OCI-LY1 (cell line): ENCODE results near the gene MAN1C1.

Experiments
- H2AFZ ChIP-seq: fragments of 200-600 bp; sonication (generic), shearing (Covaris generic); 2 replicates; pipeline ENCODE4 v1.6.0; 2014; ENCODE audit warnings: antibody characterized with exemption, mild to moderate bottlenecking, low read length
- H3F3A ChIP-seq: fragments of 200-600 bp; sonication (generic), shearing (Covaris generic); 2 replicates; pipeline ENCODE4 v1.6.0; 2014; ENCODE audit warnings: mild to moderate bottlenecking, antibody characterized with exemption, low read length, moderate library complexity; ENCODE audit not compliant: insufficient read depth
- H3K27ac ChIP-seq: fragments of 200-600 bp; sonication (generic); 2 replicates; pipeline ENCODE4 v1.5.1; 2014; ENCODE audit warnings: low read length, mixed run types, mild to moderate bottlenecking, low read depth; ENCODE audit not compliant: poor library complexity, severe bottlenecking
- H3K27me3 ChIP-seq: fragments of 200-600 bp; sonication (generic); 2 replicates; pipeline ENCODE4 v1.6.0; 2014; ENCODE audit warnings: antibody characterized with exemption, mild to moderate bottlenecking, low read length, moderate library complexity; ENCODE audit not compliant: insufficient read depth
- H3K36me3 ChIP-seq: fragments of 200-600 bp; sonication (generic); 2 replicates; pipeline ENCODE4 v1.6.1; 2014; ENCODE audit warnings: mild to moderate bottlenecking, antibody characterized with exemption, low read length, moderate library complexity, mixed read lengths; ENCODE audit not compliant: insufficient read depth
- H3K4me1 ChIP-seq: fragments of 200-600 bp; sonication (generic); 2 replicates; pipeline ENCODE4 v1.5.1; 2014; ENCODE audit warnings: mild to moderate bottlenecking, low read length, moderate library complexity; ENCODE audit not compliant: insufficient read depth, severe bottlenecking
- H3K4me2 ChIP-seq: fragments of 200-600 bp; sonication (generic), shearing (Covaris generic); 2 replicates; pipeline ENCODE4 v1.6.1; 2014; ENCODE audit warnings: low read length
- H3K4me3 ChIP-seq: fragments of 200-600 bp; sonication (generic); 2 replicates; pipeline ENCODE4 v1.5.1; 2014; ENCODE audit warnings: low read length, low read depth, mild to moderate bottlenecking, mixed read lengths; ENCODE audit not compliant: poor library complexity, severe bottlenecking
- H3K79me2 ChIP-seq: fragments of 200-600 bp; shearing (Covaris generic); 2 replicates; pipeline ENCODE4 v1.6.1; 2016; ENCODE audit warnings: mixed run types, low read length, mixed read lengths; ENCODE audit not compliant: insufficient read depth
- H3K9ac ChIP-seq: fragments of 200-600 bp; sonication (generic), shearing (Covaris generic); 2 replicates; pipeline ENCODE4 v1.6.1; 2014; ENCODE audit warnings: mild to moderate bottlenecking, low read length, mixed read lengths
- H3K9me2 ChIP-seq: fragments of 200-600 bp; sonication (generic), shearing (Covaris generic); 2 replicates; pipeline ENCODE4 v1.6.1; 2014; ENCODE audit warnings: low read depth, mild to moderate bottlenecking, low read length, mixed read lengths
- H3K9me3 ChIP-seq: fragments of 200-600 bp; shearing (Covaris generic); 2 replicates; pipeline ENCODE4 v1.6.1; 2014; ENCODE audit warnings: low read length, mixed read lengths
- H4K20me1 ChIP-seq: fragments of 200-600 bp; sonication (generic), shearing (Covaris generic); 2 replicates; pipeline ENCODE4 v1.6.0; 2016; ENCODE audit warnings: mild to moderate bottlenecking, low read length; ENCODE audit not compliant: insufficient read depth
- EZH2 ChIP-seq: fragments of 200-600 bp; sonication (generic), shearing (Covaris generic); IDR thresholded peaks from 2 replicates; pipeline ENCODE4 v1.8.0; 2017; ENCODE audit warnings: borderline replicate concordance, mixed run types, mild to moderate bottlenecking, antibody characterized with exemption, low read length, moderate library complexity, mixed read lengths
- TF ChIP-seq, protein P1 (sequence below): fragments of 200-600 bp; sonication (generic), shearing (Covaris generic); IDR thresholded peaks from 2 replicates; pipeline ENCODE4 v1.5.1; 2017; ENCODE audit warnings: mild to moderate bottlenecking, antibody characterized with exemption, low read length, moderate library complexity, mixed read lengths

Gene MAN1C1

DNA sequence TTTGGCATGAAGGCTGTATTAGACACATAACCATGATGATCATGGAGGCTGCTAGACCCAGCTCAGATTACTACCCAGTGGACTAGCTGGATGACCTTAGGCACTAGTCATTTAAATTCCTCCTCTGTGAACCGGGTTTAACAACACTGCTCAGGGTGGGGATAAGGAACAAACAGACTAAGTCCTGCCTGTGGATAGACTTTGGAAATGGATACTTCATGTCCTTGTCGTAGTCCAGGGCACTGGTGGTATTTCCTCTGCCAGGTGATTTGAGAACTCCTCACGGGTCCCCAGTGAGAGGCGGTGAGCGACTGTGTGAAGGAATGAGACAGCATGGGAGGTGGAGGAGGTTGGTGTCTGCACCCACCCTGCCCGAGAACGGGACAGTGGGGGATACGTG, 110.5 kb downstream of the MAN1C1 start:
- Histone ChIP-seq H3K4me3 (no peak overlapping the region), H3K27ac (no peak overlapping the region), H4K20me1 (no peaks in the 10 kb centered on the region), H3K27me3 (no peaks in the 10 kb centered on the region; the same call in 1 of the 2 replicates), H3K4me2 (no peak overlapping the region), H3K9ac (no peak overlapping the region), H2AFZ (no peak overlapping the region), H3K79me2 (no peaks in the 10 kb centered on the region), H3F3A (no peaks in the 10 kb centered on the region), H3K36me3 (no peaks in the 10 kb centered on the region), H3K9me3 (no peaks in the 10 kb centered on the region), H3K4me1 (no peaks in the 10 kb centered on the region), H3K9me2 (no peaks in the 10 kb centered on the region)
- TF ChIP-seq EZH2, result no peak
- TF ChIP-seq, protein P1, sequence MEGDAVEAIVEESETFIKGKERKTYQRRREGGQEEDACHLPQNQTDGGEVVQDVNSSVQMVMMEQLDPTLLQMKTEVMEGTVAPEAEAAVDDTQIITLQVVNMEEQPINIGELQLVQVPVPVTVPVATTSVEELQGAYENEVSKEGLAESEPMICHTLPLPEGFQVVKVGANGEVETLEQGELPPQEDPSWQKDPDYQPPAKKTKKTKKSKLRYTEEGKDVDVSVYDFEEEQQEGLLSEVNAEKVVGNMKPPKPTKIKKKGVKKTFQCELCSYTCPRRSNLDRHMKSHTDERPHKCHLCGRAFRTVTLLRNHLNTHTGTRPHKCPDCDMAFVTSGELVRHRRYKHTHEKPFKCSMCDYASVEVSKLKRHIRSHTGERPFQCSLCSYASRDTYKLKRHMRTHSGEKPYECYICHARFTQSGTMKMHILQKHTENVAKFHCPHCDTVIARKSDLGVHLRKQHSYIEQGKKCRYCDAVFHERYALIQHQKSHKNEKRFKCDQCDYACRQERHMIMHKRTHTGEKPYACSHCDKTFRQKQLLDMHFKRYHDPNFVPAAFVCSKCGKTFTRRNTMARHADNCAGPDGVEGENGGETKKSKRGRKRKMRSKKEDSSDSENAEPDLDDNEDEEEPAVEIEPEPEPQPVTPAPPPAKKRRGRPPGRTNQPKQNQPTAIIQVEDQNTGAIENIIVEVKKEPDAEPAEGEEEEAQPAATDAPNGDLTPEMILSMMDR, result no peak

DNA sequence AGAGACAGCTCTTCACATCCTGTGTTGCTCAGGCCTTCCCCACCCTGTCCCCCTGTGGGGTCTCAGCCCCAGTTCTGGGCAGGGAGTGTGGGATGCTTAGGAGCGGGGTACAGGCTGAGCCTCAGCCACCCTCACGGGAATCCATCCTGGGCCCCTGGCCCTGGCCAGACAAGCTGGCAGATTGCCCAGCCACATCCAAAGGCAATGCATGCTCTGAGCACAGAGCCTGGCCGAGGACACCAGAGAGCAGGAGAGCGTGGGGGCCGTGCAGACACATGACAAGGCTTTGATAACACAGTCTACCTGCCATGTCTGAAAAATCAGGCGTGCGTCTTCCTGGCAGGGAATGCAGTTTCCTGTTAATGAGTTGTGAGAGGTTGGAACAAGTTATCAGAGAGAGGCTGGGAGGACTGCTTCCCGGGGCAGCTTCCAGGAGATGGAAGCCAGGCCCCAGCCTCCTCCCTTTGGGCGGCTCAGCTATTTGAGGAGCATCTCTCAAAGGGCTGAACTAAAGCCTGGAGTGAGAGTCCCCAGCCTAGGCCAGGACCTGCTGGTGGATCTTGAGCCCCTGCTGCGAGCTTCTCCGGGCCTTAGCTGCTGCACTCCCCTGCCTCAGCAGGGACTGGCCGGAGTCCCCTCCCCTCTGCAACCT, 111.2 kb downstream of the MAN1C1 start:
- H3K9me2 ChIP-seq, result no peaks in the 10 kb centered on the region
- H3K36me3 ChIP-seq, result no peaks in the 10 kb centered on the region
- H3K4me2 ChIP-seq, result no peak overlapping the region
- TF ChIP-seq, protein P1, result no peak
- no peak for TF ChIP-seq EZH2
- no peaks in the 10 kb centered on the region for H3K4me1 ChIP-seq
- no peak overlapping the region for H3K27ac ChIP-seq
- no peaks in the 10 kb centered on the region for H3F3A ChIP-seq
- H3K27me3 ChIP-seq, result peaks cover 5% of the 10 kb centered on the region; the same call in 1 of the 2 replicates
- no peaks in the 10 kb centered on the region for H3K9me3 ChIP-seq
- H3K79me2 ChIP-seq, result no peaks in the 10 kb centered on the region
- no peak overlapping the region for H2AFZ ChIP-seq
- H3K4me3 ChIP-seq, result no peak overlapping the region
- H3K9ac ChIP-seq, result no peak overlapping the region
- no peaks in the 10 kb centered on the region for H4K20me1 ChIP-seq

DNA sequence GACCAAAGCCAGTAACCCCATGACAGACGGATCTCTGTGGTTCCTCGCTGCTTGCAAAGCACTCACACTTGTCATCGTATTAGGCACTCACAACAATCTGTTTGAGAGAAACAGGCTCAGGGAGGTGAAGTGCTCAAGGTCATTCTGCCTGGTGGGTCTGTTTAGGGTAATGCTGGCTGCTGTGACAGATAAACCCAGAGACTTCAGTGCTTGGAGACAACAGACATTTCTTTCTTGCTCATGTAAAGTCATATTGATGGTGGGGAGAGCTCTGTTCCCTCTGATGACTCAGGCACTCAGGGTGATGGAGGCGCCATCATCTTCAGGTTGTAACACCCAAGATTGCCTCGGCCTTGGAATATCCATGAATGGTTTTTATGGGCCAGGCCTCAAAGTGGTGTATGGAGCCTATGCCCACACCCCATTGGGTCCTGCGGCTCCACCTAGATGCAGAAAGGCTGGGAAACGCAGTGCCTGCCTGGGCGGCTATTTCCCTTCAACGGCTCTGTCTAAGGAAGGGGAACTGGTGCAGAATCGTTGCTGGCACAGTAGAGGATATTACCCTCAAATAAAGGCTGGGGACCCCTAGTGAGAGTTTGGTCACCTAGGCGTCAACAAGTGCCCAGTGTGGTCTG, 111.8 kb downstream of the MAN1C1 start:
- H3F3A ChIP-seq, result no peaks in the 10 kb centered on the region
- H3K9ac ChIP-seq, result no peak overlapping the region
- H3K36me3 ChIP-seq, result no peaks in the 10 kb centered on the region

More for the DNA sequence above, 111.8 kb downstream of the MAN1C1 start:
- H3K27ac ChIP-seq, result no peak overlapping the region
- H4K20me1 ChIP-seq, result no peaks in the 10 kb centered on the region
- H3K4me1 ChIP-seq, result no peaks in the 10 kb centered on the region
- H3K27me3 ChIP-seq, result peaks cover 5% of the 10 kb centered on the region; the same call in 1 of the 2 replicates
- H3K4me3 ChIP-seq, result no peak overlapping the region
- TF ChIP-seq, protein P1, result no peak
- no peak for TF ChIP-seq EZH2
- no peak overlapping the region for H3K4me2 ChIP-seq
- H3K9me2 ChIP-seq, result no peaks in the 10 kb centered on the region
- no peaks in the 10 kb centered on the region for H3K79me2 ChIP-seq
- H2AFZ ChIP-seq, result no peak overlapping the region
- H3K9me3 ChIP-seq, result no peaks in the 10 kb centered on the region
